Stomach (tissue), 4 donors: ENCODE measurements around the gene MYH8.

Experiments
- EP300 ChIP-seq: sonication (generic); formaldehyde crosslinking; IDR thresholded peaks from one replicate; pipeline ENCODE4 v1.6.1; 2017; ENCODE audit warnings: antibody characterized with exemption
- TF ChIP-seq, protein P1 (sequence below), 7 experiments: fragments of 450-650 bp in 4 of 7; fragments of 200-600 bp in 3 of 7; sonication (generic) in 3 of 7; IDR thresholded peaks; one replicate each; pipeline ENCODE4 v1.5.1; 2016 to 2019; ENCODE audit warnings: antibody characterized with exemption in 7 of 7, control low read depth in 2 of 7, mild to moderate bottlenecking in 1 of 7

DNA sequence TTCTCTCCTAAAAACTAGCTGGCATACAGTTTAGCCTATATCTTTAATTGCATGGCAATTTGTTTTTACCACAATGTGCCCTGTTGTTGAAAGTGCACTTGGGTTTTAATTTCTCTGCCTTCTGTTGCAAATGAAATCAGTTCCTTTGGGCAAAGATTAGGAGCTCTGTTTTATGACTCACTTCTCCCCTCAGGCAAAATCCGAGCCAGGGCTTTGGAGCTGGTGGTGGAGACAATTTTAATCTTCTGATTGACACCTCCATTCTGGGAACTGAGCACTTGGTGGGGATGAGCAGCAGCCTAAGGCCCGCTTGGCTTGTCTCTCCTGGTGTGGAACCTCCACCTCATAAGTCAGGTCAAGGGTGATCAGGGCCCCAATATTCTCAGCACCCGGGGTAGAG is 13.3 kb upstream of the MYH8 start:
- TF ChIP-seq EP300 = no peak
- TF ChIP-seq, protein P1, sequence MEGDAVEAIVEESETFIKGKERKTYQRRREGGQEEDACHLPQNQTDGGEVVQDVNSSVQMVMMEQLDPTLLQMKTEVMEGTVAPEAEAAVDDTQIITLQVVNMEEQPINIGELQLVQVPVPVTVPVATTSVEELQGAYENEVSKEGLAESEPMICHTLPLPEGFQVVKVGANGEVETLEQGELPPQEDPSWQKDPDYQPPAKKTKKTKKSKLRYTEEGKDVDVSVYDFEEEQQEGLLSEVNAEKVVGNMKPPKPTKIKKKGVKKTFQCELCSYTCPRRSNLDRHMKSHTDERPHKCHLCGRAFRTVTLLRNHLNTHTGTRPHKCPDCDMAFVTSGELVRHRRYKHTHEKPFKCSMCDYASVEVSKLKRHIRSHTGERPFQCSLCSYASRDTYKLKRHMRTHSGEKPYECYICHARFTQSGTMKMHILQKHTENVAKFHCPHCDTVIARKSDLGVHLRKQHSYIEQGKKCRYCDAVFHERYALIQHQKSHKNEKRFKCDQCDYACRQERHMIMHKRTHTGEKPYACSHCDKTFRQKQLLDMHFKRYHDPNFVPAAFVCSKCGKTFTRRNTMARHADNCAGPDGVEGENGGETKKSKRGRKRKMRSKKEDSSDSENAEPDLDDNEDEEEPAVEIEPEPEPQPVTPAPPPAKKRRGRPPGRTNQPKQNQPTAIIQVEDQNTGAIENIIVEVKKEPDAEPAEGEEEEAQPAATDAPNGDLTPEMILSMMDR (IDR thresholded peaks at IDR 0.05) = no peak
